CD14-positive monocyte (primary cell): ENCODE data around the gene HAX1. TPM values are rescaled to one million over a fixed set of nuclear protein-coding genes. Genes with fewer than 3 reads are reported as not detected.

Experiments used
- DNase-seq, 3 donors: peaks; one replicate each; pipeline ENCODE4 v3.0.0-alpha.2; 2011 to 2022
- H2AFZ ChIP-seq: 2 replicates; pipeline ENCODE4 v1.6.0; 2012; ENCODE audit warnings: mild to moderate bottlenecking, low read depth, low read length, inconsistent platforms; ENCODE audit not compliant: insufficient read depth, poor library complexity, severe bottlenecking
- H3K27ac ChIP-seq, 2 donors: 1 replicate in 1 of 2; 2 replicates in 1 of 2; pipeline ENCODE4 v1.5.1; 2012 to 2013; ENCODE audit warnings: low read length in 2 of 2, control low read depth in 1 of 2, inconsistent platforms in 1 of 2, low read depth in 1 of 2, mild to moderate bottlenecking in 1 of 2
- H3K27me3 ChIP-seq, 2 donors: one replicate each; pipeline versions ENCODE4 v1.6.0 to v1.6.1; 2011 to 2013; ENCODE audit warnings: low read length in 2 of 2; ENCODE audit not compliant: control insufficient read depth in 2 of 2, insufficient read depth in 2 of 2
- H3K36me3 ChIP-seq, 2 donors: replicated peaks in 1 of 2; 1 replicate in 1 of 2; 2 replicates in 1 of 2; pipeline versions ENCODE4 v1.5.1 to v1.6.1; 2012 to 2013; ENCODE audit warnings: low read length in 2 of 2, control low read depth in 1 of 2, inconsistent platforms in 1 of 2, mild to moderate bottlenecking in 1 of 2; ENCODE audit not compliant: insufficient read depth in 2 of 2, control insufficient read depth in 1 of 2
- H3K4me1 ChIP-seq, 2 donors: 1 replicate in 1 of 2; 2 replicates in 1 of 2; pipeline versions ENCODE4 v1.5.1 to v1.6.1; 2012 to 2013; ENCODE audit warnings: low read length in 2 of 2, control low read depth in 1 of 2, inconsistent platforms in 1 of 2, mild to moderate bottlenecking in 1 of 2, moderate library complexity in 1 of 2; ENCODE audit not compliant: insufficient read depth in 2 of 2, control insufficient read depth in 1 of 2
- H3K4me2 ChIP-seq: replicated peaks from 2 replicates; pipeline ENCODE3; 2012; ENCODE audit warnings: low read length, moderate library complexity, mild to moderate bottlenecking; ENCODE audit not compliant: poor library complexity, severe bottlenecking; ENCODE audit errors: extremely low read depth
- H3K4me3 ChIP-seq, 3 experiments: fragments of 200-600 bp in 1 of 3; sonication (generic) in 1 of 3; replicated peaks in 1 of 3; 1 replicate in 2 of 3; 2 replicates in 1 of 3; pipeline ENCODE4 v1.5.1; 2011 to 2013; ENCODE audit warnings: low read length in 3 of 3, mild to moderate bottlenecking in 3 of 3, control low read depth in 2 of 3, low read depth in 2 of 3, inconsistent platforms in 1 of 3, moderate library complexity in 1 of 3
- H3K79me2 ChIP-seq: 2 replicates; pipeline ENCODE4 v1.6.0; 2012; ENCODE audit warnings: mild to moderate bottlenecking, control low read depth, inconsistent platforms, low read length, moderate library complexity; ENCODE audit not compliant: insufficient read depth
- H3K9ac ChIP-seq: 2 replicates; pipeline ENCODE4 v1.6.0; 2017; ENCODE audit warnings: low read length, mild to moderate bottlenecking; ENCODE audit not compliant: insufficient read depth, poor library complexity, severe bottlenecking
- H3K9me3 ChIP-seq, 2 donors: replicated peaks in 1 of 2; 1 replicate in 1 of 2; 2 replicates in 1 of 2; pipeline versions ENCODE4 v1.5.1 to v1.6.1; 2012 to 2013; ENCODE audit warnings: low read length in 2 of 2, control low read depth in 1 of 2; ENCODE audit not compliant: control insufficient read depth in 1 of 2, insufficient read depth in 1 of 2
- H4K20me1 ChIP-seq: 2 replicates; pipeline ENCODE4 v1.6.0; 2012; ENCODE audit warnings: mild to moderate bottlenecking, low read length, control low read depth, moderate library complexity; ENCODE audit not compliant: insufficient read depth
- H3K27ac Mint-ChIP-seq, 7 donors: one replicate each; pipeline ENCODE4 v1.8.0; 2020; ENCODE audit warnings: mild to moderate bottlenecking in 7 of 7, mixed read lengths in 7 of 7, moderate library complexity in 6 of 7, inconsistent platforms in 2 of 7
- H3K27me3 Mint-ChIP-seq, 3 donors: one replicate each; pipeline ENCODE4 v1.8.0; 2021 to 2022; ENCODE audit warnings: low read depth in 3 of 3, mild to moderate bottlenecking in 3 of 3, mixed read lengths in 3 of 3, moderate library complexity in 3 of 3, inconsistent platforms in 1 of 3
- H3K36me3 Mint-ChIP-seq, 2 donors: one replicate each; pipeline ENCODE4 v1.8.0; 2020; ENCODE audit warnings: mixed read lengths in 2 of 2, inconsistent platforms in 1 of 2, mild to moderate bottlenecking in 1 of 2
- H3K4me1 Mint-ChIP-seq: one replicate; pipeline ENCODE4 v1.8.0; 2020; ENCODE audit warnings: mild to moderate bottlenecking, mixed read lengths
- H3K4me3 Mint-ChIP-seq, 2 donors: one replicate each; pipeline ENCODE4 v1.8.0; 2020; ENCODE audit warnings: mild to moderate bottlenecking in 2 of 2, mixed read lengths in 2 of 2, moderate library complexity in 1 of 2
- H3K9me3 Mint-ChIP-seq, 7 donors: one replicate each; pipeline ENCODE4 v1.8.0; 2020 to 2022; ENCODE audit warnings: mixed read lengths in 7 of 7, mild to moderate bottlenecking in 6 of 7, moderate library complexity in 6 of 7, inconsistent platforms in 2 of 7
- CTCF ChIP-seq: fragments of 200-600 bp; IDR thresholded peaks from one replicate; pipeline ENCODE4 v1.8.0; 2022; ENCODE audit warnings: antibody characterized with exemption, mild to moderate bottlenecking
- WGBS: methylation state at CpG from one replicate; pipeline ENCODE4 v1.1.5; 2013; ENCODE audit warnings: missing lambda C conversion rate; ENCODE audit not compliant: insufficient coverage; 5-methylcytosine and 5-hydroxymethylcytosine counted together
- intact Hi-C, 2 donors: fragments of 100-400 bp; cut with micrococcal nuclease; formaldehyde crosslinking; loops; one replicate each; pipeline versions ENCODE4 v1.15.0 to v1.15.1; 2023
- polyA plus RNA-seq, 3 donors: library from polyadenylated mRNA; depleted of rRNA in 1 of 3; unstranded in 2 of 3; stranded (reverse) in 1 of 3; fragments of 300-500 nt in 2 of 3; fragments of >200 nt in 1 of 3; fragmentation: Illumina TruSeq in 2 of 3; gene quantifications; 1 replicate in 2 of 3; 2 replicates in 1 of 3; pipeline ENCODE4 v1.2.3, GENCODE V29; 2012 to 2021

The HAX1 gene
- polyA plus RNA-seq, 3 donors: 51.4 to 94.9 (median 91.7) TPM

GRCh38 chr1:154288661-154289060 is 16.2 kb downstream of the HAX1 start:
- Histone ChIP-seq H3K4me3 (no peak overlapping the region), H4K20me1 (no peaks in the 10 kb centered on the region), H3K4me2 (no peak overlapping the region), H3K27ac (no peak overlapping the region), H3K36me3 (no peaks in the 10 kb centered on the region), H3K79me2 (no peaks in the 10 kb centered on the region), H3K27me3 (no peaks in the 10 kb centered on the region), H3K9me3 (no peaks in the 10 kb centered on the region), H3K9ac (no peak overlapping the region), H3K4me1 (no peaks in the 10 kb centered on the region), H2AFZ (no peak overlapping the region)
- intact Hi-C loops: no loop called here
- Mint-ChIP-seq H3K36me3 (no peaks in the 10 kb centered on the region), H3K9me3 (peaks cover 7 to 18% (median 12%) of the 10 kb centered on the region in 7 donors), H3K27me3 (peaks cover 7 to 14% (median 8%) of the 10 kb centered on the region in 3 donors), H3K4me3 (no peak overlapping the region), H3K4me1 (no peaks in the 10 kb centered on the region), H3K27ac (no peak overlapping the region)
- DNase-seq: no peak
- TF ChIP-seq CTCF: no peak
- WGBS: no CpG with 5 or more reads among the region's 3 CpGs

- Mint-ChIP-seq H3K4me3 (no peak overlapping the region), H3K27ac (no peak overlapping the region), H3K36me3 (no peaks in the 10 kb centered on the region), H3K9me3 (peaks cover 17 to 38% (median 31%) of the 10 kb centered on the region in 7 donors), H3K27me3 (peaks cover 4 to 16% (median 9%) of the 10 kb centered on the region in 3 donors), H3K4me1 (no peaks in the 10 kb centered on the region)
- H3K79me2 ChIP-seq: no peaks in the 10 kb centered on the region
- no peaks in the 10 kb centered on the region for H4K20me1 ChIP-seq
- no peaks in the 10 kb centered on the region for H3K27me3 ChIP-seq
- H3K9me3 ChIP-seq: peaks cover 17 to 18% of the 10 kb centered on the region in 2 donors
- H3K4me1 ChIP-seq: no peaks in the 10 kb centered on the region
- H3K36me3 ChIP-seq: no peaks in the 10 kb centered on the region
- no peak for DNase-seq
- no CpG with 5 or more reads among the region's 1 CpG for WGBS
- intact Hi-C loops: no loop called here
- no peak overlapping the region for H3K4me3 ChIP-seq
- H3K9ac ChIP-seq: no peak overlapping the region
- H2AFZ ChIP-seq: no peak overlapping the region
- TF ChIP-seq CTCF: no peak
- no peak overlapping the region for H3K27ac ChIP-seq
- no peak overlapping the region for H3K4me2 ChIP-seq
Measured at GRCh38 chr1:154290921-154291320, 18.5 kb downstream of the HAX1 start.
